Measurements from ENCODE around the gene TPRN. TPM values are rescaled to one million over a fixed set of nuclear protein-coding genes. Genes with fewer than 3 reads are reported as not detected.
"Not testable (repeated sequence)": the region's sequence is repeated elsewhere in the genome, so short reads cannot be mapped to it uniquely, and the experiment has no call there.

The TPRN gene
- polyA plus RNA-seq, 6 donors from 2014 or later = 0.21 to 1.1 (median 0.48) TPM

DNA sequence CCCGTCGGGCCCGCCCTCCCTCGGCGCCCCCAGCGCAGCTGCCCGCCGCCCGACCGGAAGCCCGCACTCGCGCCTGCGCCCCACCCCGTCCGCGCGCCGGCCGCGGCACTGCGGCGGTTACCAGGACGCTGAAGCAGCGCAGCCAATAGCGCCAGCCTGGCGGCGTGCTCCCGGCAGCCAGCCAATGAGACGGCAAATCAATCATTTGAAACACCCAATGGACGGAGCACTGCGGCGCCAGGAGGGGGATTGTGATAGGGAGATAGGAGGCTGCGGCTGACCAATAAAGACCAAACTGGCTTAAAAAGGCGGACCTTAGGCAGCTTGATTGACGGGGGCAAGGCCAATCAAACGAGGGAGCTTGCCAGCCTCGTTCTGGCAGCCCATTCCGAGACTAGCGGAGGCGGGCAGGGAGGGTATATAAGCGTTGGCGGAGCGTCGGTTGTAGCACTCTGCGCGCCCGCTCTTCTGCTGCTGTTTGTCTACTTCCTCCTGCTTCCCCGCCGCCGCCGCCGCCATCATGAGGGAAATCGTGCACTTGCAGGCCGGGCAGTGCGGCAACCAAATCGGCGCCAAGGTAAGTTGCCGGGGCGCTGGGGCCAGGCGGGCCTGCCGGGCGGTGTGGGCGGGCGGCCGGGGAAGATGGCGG is 40.4 kb upstream of the TPRN start, which contains the start of gene TUBB4B:
TUBB4B (plus strand) TSS at position 447 of the 649 bp plus-strand sequence; CDS start at position 521, 74 bp downstream.
- Mint-ChIP-seq H3K27me3 (no peaks in the 10 kb centered on the region), H3K4me1 (peaks cover 18 to 29% (median 28%) of the 10 kb centered on the region in 3 donors), H3K36me3 (peaks cover 0 to 6% of the 10 kb centered on the region in 2 donors), H3K27ac (peak within 1 kb of the TSS; percentile 90 to 99 (median 94)), H3K9me3 (no peaks in the 10 kb centered on the region), H3K4me3 (peak within 1 kb of the TSS; percentile 88 to 96 (median 94))
- DNase-seq = peak; percentile 98
- ATAC-seq (ENCODE audit: low read depth in 2 of 2) = peak; percentile 75 to 78

DNA sequence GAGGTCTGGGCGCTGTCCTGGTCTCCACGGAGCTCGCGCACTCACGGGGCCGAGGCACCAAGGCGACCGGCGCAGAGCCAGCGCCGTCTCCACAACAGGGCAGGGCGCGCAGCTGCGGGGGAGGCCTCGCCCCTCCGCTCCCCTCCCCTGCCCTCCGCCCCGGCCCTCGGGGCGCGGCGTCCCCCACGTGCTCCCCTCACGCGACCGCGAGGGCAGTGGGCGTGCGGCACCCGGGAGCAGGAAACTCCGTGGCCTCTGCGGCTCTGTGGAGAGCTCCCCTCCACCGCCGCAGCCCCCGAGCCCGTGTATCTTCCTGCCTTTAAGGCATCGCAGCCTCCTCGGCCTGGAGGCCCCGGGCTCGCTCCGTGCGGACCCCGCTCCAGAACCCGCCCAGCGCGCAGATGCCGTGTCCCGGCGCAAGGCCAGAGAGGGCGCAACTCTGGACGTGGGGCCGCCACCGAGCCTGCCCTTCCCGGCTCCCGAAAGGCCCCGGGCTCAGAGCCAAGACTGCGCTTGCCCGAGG is 39.8 kb upstream of the TPRN start:
- H3K27me3 Mint-ChIP-seq = no peaks in the 10 kb centered on the region
- no peaks in the 10 kb centered on the region for H3K9me3 Mint-ChIP-seq
- peaks cover 0 to 6% of the 10 kb centered on the region in 2 donors for H3K36me3 Mint-ChIP-seq
- peaks cover 21 to 30% (median 29%) of the 10 kb centered on the region in 3 donors for H3K4me1 Mint-ChIP-seq
- peak; percentile 27 to 28 for ATAC-seq (ENCODE audit: low read depth in 2 of 2)
- DNase-seq = peak; percentile 79
- peak overlapping the region; percentile 74 to 90 (median 84) for H3K4me3 Mint-ChIP-seq
- H3K27ac Mint-ChIP-seq = peak overlapping the region in 2 of 6 donors; percentile 93 to 96

DNA sequence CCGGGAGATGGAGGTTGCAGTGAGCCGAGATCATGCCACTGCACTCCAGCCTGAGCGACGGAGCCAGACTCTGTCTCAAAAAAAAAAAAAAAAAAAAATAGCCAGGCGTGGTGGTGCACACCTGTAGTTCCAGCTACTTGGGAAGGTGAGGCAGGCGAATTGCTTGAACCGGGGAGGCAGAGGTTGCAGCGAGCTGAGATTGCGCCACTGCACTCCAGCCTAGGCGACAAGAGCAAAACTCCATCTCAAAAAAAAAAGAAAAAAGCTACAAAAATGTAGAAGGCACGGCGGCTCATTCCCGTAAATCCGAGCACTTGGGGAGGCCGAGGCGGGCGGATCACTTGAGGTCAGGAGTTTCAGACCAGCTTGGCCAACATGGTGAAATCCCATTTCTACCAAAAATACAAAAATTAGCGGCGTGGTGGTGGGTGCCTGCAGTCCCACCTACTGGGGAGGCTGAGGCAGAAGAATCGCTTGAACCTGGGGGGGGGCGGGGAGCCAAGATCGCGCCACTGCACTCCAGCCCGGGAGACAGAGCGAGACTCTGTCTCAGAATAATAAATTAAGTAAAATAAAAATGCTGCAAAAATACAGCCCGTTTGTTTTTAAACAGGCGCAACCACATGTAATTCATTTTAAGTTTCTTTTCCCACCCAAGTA is 39.1 kb upstream of the TPRN start:
- H3K4me1 Mint-ChIP-seq = peaks cover 28 to 37% (median 36%) of the 10 kb centered on the region in 3 donors
- not testable (repeated sequence) for ATAC-seq (ENCODE audit: low read depth in 2 of 2); DNase-seq; H3K27me3 Mint-ChIP-seq; H3K9me3 Mint-ChIP-seq; H3K36me3 Mint-ChIP-seq
- H3K4me3 Mint-ChIP-seq = peak overlapping the region; percentile 74 to 90 (median 84)
- peak overlapping the region in 3 of 6 donors; percentile 44 to 93 (median 68) for H3K27ac Mint-ChIP-seq

DNA sequence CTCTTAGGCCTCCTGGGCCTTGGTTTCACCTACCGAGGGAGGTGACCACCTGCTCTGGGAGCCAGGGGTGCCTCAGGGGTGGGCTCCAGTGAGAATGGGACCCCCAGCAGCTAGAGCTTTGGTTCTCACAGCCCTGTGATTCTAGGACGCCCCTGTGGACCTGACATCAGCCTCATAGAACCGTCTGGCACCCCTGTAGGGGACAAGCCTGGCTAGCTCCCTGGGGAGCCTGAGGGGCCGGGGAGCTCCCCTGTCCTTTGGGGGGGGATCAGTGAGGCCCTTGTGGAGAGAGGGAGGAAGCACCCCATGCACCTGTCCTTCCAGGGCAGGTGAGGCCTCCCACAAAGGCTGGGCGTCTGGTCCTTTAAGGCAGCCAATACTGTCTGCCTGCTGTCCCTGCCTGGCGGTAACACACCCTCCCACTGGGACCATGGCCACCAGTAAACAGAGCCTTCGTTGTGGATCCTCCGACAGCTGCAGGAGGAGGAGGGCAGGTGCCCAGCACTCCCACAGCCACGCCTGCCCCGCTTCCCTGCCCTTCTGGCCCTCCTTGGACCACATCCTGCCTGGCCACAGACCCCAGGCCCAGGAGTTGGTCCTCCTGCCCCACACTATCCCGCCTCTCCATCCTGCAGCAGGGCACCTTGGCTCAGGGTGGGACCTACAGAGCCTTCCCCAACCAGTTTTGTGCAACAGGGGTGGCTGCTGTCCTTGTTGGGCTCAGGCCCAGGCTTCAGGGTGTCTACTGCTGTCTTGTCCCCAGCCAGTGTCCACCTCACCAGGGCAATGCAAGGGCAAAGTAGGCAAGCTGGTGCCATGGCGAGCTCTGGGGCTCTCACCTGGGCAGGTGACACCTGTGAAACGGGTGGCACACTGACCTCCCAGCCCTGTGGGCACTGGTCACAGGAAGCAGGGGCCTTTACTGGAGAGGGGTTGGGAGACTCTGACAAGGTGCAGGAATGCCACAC is 37.5 kb upstream of the TPRN start:
- Mint-ChIP-seq H3K4me3 (peak overlapping the region in 5 of 8 donors; percentile 42 to 90 (median 75)), H3K4me1 (peaks cover 23 to 34% (median 29%) of the 10 kb centered on the region in 3 donors), H3K27me3 (peaks cover 0 to 8% (median 0%) of the 10 kb centered on the region in 3 donors), H3K9me3 (no peaks in the 10 kb centered on the region), H3K27ac (peak overlapping the region in 5 of 6 donors; percentile 47 to 90 (median 64)), H3K36me3 (peaks cover 0 to 6% of the 10 kb centered on the region in 2 donors)
- ATAC-seq (ENCODE audit: low read depth in 2 of 2) = no peak
- DNase-seq = no peak

DNA sequence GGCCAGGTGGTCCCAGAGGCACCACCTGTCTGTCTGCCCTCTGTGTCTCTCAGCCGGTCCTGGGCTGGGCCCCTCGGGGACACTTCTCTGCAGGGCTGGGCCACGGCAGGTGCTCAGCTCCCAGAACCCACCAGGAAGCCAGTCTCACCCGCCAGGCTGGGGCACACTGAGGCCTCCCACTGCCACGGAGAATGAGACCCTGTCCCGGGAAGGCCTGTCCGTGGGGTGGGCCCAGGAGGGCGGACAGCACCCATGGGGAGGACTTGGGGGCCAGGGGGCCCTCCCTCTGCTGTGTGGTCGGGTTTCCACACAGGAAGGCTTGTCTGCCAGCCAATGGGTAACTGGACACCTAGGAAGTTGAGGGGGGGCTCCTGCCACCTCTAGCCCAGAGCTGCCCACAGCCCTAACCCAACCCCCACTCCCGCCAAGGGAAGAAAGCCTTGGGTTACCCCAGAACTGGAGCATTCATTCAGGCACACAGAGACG is 36.4 kb upstream of the TPRN start:
- DNase-seq (no peak), ATAC-seq (ENCODE audit: low read depth in 2 of 2) (no peak)
- Mint-ChIP-seq H3K27me3 (peaks cover 0 to 8% (median 0%) of the 10 kb centered on the region in 3 donors), H3K27ac (peak overlapping the region in 2 of 6 donors; percentile 57 to 87), H3K4me1 (peaks cover 12 to 25% (median 24%) of the 10 kb centered on the region in 3 donors), H3K36me3 (peaks cover 0 to 6% of the 10 kb centered on the region in 2 donors), H3K4me3 (peak overlapping the region in 4 of 8 donors; percentile 23 to 45 (median 36)), H3K9me3 (no peaks in the 10 kb centered on the region)

DNA sequence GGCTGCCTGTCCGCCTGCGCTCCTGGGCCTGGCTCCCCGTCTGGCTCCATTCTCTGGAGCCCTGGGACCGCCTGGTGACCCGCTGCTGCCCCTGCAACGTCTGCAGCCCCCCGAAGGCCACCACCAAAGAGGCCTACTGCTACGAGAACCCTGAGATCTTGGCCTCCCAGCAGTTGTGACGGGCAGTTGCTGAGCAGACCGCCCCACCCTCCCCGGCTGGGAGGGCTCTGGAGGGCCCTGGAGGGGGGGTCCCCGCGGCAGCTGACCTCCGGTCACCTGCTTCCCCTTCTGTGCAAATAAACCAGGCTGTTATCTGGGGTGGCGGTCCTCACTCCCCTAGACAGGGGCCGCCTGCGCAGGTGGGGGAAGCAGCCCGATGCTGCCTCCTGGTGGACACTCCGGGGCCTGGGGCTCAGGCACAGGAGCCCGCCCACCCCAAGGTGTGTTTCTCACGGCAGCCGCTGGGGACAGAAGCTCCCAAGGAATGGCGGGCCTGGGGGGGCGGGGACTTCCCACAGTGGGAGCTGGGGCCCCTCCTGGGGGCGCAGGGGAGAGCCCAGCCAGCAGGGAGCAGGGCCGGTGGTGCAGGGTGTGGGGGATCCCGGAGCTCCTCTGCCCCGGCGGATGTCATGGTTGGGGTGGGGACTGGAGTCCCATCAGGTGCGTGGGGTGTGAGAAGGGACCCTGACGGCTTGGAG is 35.8 kb upstream of the TPRN start:
- H3K4me3 Mint-ChIP-seq = peak overlapping the region in 6 of 8 donors; percentile 9 to 45 (median 25)
- peak overlapping the region in 3 of 6 donors; percentile 21 to 87 (median 57) for H3K27ac Mint-ChIP-seq
- H3K27me3 Mint-ChIP-seq = peaks cover 0 to 8% (median 0%) of the 10 kb centered on the region in 3 donors

DNA sequence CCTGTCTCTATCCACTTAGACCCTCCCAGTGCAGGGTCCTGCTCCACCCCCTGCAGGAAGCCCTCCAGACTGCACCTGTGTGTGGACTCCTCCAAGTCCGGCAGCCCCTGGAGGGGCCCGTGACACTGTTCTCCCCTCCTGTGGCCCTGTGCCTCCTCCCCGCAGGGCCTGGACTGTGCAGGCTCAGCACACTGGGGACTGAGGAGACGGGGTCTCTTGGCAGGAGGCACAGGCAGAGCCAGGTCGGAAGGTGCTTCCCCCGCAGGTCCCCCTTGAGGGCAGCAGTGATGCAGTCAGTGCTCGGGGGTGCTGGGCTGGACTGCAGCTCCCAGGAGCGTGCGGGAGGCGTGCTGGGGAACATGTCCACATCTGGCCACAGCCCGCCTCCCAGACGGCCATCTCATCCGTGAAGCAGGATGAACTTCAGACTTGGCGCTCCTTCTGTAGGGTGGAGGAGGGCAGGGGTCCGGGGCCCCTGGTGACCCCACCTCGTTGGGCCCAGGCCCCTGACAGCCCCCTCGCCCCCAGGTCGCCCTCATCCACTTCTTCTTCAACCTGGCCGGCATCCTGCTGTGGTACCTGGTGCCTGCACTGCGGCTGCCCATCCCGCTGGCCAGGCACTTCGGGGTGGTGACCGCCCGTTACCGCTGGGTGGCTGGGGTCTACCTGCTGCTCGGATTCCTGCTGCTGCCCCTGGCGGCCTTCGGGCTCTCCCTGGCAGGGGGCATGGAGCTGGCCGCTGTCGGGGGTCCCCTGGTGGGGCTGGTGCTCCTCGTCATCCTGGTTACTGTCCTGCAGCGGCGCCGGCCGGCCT is 35.1 kb upstream of the TPRN start:
- peaks cover 12 to 22% (median 20%) of the 10 kb centered on the region in 3 donors for H3K4me1 Mint-ChIP-seq
- peak overlapping the region in 3 of 6 donors; percentile 59 to 87 (median 60) for H3K27ac Mint-ChIP-seq
- ATAC-seq (ENCODE audit: low read depth in 2 of 2) = no peak
- no peak for DNase-seq
- peak overlapping the region in 1 of 8 donors; percentile 66 for H3K4me3 Mint-ChIP-seq
- H3K36me3 Mint-ChIP-seq = no peaks in the 10 kb centered on the region
- no peaks in the 10 kb centered on the region for H3K9me3 Mint-ChIP-seq
- H3K27me3 Mint-ChIP-seq = peaks cover 0 to 8% (median 0%) of the 10 kb centered on the region in 3 donors

More for the DNA sequence above, 35.8 kb upstream of the TPRN start:
- Mint-ChIP-seq H3K36me3 (peaks cover 0 to 6% of the 10 kb centered on the region in 2 donors), H3K9me3 (no peaks in the 10 kb centered on the region), H3K4me1 (peaks cover 12 to 25% (median 24%) of the 10 kb centered on the region in 3 donors)
- peak; percentile 91 for DNase-seq
- ATAC-seq (ENCODE audit: low read depth in 2 of 2) = peak; percentile 32 to 35

DNA sequence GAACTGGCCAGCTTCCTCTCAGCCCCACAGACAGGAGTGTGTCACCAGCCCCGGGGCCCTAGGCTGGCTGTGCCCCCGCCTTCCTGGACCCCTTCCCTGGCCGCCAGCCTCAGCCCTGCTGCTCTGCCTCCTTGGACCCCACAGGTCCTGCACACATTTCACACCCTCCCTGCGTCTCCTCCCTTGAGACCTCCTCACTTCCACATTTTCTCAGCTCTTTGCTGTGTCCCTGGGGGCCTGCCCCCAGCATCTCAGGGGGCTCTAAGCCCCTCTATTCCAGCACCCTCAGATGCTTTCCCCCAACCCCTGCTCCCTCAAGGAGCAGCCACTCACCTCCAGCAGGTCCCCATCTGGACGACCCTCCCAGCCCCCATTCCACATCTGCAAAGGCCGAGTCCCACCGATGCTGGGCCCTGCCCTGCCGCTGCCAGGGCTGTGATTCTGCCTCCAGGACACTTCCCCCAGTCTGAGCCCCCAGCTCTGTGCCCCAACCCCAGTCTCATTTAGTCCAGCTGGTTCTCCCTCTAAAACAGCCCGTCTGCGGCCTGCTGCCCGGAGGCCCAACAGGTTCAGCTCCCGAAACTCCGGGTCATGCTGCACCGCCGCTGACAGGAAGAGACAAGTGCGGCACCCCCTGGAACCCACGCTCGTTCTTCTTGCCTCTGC is 34.4 kb upstream of the TPRN start:
- no peak for DNase-seq
- Mint-ChIP-seq H3K27me3 (peaks cover 0 to 8% (median 0%) of the 10 kb centered on the region in 3 donors), H3K4me3 (peak overlapping the region in 6 of 8 donors; percentile 13 to 79 (median 42)), H3K9me3 (no peaks in the 10 kb centered on the region), H3K36me3 (no peaks in the 10 kb centered on the region), H3K4me1 (peaks cover 12 to 21% (median 20%) of the 10 kb centered on the region in 3 donors), H3K27ac (peak overlapping the region in 3 of 6 donors; percentile 59 to 87 (median 60))
- ATAC-seq (ENCODE audit: low read depth in 2 of 2) = peak in 1 of 2 donors; percentile 28

DNA sequence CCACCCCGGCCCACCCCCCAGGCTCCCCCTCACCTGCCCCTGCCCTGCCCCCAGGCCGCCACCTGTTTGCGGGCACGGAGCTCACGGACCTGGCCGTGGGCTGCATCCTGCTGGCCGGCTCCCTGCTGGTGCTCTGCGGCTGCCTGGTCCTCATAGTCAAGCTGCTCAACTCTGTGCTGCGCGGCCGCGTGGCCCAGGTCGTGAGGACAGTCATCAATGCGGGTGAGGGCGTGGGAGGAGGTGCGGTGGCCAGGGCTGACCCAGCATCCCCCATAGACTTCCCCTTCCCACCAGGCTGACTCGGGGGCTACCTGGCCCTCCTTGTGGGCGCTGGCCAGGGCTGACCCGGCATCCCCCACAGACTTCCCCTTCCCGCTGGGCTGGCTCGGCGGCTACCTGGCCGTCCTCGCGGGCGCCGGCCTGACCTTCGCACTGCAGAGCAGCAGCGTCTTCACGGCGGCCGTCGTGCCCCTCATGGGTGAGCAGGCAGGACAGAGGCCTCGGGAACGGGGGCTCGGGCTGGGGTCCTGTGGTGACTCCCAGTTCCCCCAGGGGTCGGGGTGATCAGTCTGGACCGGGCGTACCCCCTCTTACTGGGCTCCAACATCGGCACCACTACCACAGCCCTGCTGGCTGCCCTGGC is 33.6 kb upstream of the TPRN start:
- Mint-ChIP-seq H3K27ac (no peak overlapping the region), H3K4me1 (peaks cover 12 to 20% (median 16%) of the 10 kb centered on the region in 3 donors), H3K36me3 (no peaks in the 10 kb centered on the region), H3K9me3 (no peaks in the 10 kb centered on the region), H3K4me3 (peak overlapping the region in 1 of 8 donors; percentile 66), H3K27me3 (peaks cover 0 to 13% (median 0%) of the 10 kb centered on the region in 3 donors)
- DNase-seq (no peak), ATAC-seq (ENCODE audit: low read depth in 2 of 2) (no peak)

DNA sequence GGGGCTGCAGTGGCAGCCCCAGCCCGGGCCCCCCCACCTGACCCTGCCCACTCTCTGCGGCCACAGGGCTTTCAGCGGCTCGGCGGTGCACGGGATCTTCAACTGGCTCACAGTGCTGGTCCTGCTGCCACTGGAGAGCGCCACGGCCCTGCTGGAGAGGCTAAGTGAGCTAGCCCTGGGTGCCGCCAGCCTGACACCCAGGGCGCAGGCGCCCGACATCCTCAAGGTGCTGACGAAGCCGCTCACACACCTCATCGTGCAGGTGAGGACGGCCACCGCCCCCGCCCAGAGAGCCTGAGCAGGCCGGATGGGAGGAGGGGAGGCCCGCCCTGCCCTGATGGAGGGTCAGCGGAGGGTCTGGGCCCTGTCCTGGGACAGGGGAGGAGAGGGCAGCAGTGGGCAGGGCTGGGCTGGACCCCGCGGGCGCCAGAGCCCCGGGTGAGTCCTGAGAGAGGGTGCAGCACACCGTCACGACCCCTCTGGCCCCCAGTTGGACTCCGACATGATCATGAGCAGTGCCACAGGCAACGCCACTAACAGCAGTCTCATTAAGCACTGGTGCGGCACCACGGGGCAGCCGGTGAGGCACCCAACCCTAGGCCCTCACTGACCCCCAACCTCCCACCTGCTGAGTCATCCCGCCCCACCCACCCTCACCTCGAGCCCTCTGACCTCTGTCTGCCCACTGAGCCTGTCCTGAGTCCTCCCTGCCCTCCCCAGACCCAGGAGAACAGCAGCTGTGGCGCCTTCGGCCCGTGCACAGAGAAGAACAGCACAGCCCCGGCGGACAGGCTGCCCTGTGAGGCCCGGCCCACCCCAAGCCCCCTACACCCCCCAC is 32.8 kb upstream of the TPRN start:
- Mint-ChIP-seq H3K4me3 (no peak overlapping the region), H3K27me3 (peaks cover 0 to 17% (median 0%) of the 10 kb centered on the region in 3 donors), H3K9me3 (no peaks in the 10 kb centered on the region), H3K36me3 (no peaks in the 10 kb centered on the region), H3K27ac (no peak overlapping the region), H3K4me1 (peaks cover 11 to 17% (median 12%) of the 10 kb centered on the region in 3 donors)
- no peak for ATAC-seq (ENCODE audit: low read depth in 2 of 2)
- no peak for DNase-seq

All from naive B cell (primary cell).